Smooth muscle cell of the brain vasculature (primary cell): ENCODE data around the gene GFER.
A peak's percentile ranks its signal among the peaks of the same experiment; 100 is the strongest.
"Not testable (repeated sequence)": the region's sequence is repeated elsewhere in the genome, so short reads cannot be mapped to it uniquely, and the experiment has no call there.

Experiments
- DNase-seq: peaks from one replicate; pipeline ENCODE4 v3.0.0-alpha.2; 2012; ENCODE audit warnings: low read depth, low spot score

The GFER gene

DNA sequence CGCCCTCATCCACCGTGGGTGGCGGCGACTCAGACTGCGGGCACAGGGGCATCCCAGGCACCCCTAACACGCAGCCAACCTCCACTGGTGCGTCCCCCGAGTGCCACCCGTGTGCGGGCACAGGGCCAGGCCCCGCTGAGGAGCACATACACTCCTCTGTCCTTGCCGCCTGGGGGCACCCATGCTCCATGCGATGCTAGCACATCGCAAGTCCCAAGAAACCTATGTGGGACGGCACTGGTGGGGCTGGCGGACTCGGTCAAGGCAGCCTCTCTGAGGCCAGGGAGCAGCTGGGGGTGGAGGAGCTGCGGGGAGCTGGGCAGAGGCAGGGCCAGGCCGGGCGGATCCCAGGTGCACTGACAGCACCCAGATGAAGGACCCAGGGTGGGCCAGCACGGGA lies 21.7 kb downstream of the GFER start:
- no peak for DNase-seq

DNA sequence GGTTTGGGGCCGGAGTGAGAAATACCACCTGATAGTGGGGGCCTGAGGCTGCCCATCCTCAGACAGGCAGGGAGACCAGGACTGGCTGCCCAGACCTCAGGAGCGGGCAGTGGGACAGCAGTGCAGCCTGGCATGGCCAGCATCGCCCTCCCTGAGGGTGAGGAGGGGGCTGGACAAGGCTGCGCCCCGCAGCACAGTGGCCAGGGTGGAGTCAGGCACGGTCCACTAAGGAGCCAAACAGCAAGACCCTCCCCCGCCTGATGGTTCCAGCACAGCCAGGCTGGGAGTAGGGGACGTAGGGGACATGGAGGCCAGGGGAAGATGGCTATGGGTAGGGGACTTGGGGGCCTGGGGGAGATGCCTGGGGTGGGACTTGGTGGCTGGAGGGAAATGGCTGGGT lies 22.3 kb downstream of the GFER start:
- DNase-seq = no peak

- no peak for DNase-seq
These were observed 23.3 kb downstream of the GFER start for GRCh38 chr16:2007081-2007836.

GRCh38 chr16:2008009-2008526 lies 24.1 kb downstream of the GFER start:
- DNase-seq = no peak

GRCh38 chr16:2008631-2009163 lies 24.7 kb downstream of the GFER start:
- DNase-seq = no peak

DNA sequence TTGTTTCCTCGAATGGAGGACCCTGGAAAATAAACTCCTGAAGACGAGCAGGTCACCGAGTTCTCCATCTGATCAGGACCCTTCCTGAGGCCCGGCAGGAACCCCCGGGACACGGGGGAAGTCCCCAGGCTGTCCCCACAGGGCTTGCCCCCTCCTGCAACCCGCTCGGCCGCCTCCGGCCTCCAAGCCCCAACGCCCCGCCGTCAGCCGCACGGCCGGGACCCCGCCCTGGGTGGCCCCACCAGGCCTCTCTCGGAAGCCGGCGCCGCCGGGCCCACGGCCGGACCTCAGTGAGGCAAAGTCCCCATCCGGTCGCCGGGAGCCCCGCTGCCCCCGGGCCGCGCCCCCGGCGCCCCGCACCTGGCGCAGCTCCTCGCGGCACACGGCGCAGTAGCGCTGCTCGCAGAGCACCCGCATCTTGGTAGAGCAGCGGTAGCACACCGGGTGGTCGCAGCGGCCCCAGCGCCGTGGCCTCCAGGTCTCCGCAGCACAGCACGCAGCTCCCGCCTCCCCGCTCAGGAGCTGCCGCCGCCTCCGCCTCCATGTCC lies 25.2 kb downstream of the GFER start:
- DNase-seq = no peak

DNA sequence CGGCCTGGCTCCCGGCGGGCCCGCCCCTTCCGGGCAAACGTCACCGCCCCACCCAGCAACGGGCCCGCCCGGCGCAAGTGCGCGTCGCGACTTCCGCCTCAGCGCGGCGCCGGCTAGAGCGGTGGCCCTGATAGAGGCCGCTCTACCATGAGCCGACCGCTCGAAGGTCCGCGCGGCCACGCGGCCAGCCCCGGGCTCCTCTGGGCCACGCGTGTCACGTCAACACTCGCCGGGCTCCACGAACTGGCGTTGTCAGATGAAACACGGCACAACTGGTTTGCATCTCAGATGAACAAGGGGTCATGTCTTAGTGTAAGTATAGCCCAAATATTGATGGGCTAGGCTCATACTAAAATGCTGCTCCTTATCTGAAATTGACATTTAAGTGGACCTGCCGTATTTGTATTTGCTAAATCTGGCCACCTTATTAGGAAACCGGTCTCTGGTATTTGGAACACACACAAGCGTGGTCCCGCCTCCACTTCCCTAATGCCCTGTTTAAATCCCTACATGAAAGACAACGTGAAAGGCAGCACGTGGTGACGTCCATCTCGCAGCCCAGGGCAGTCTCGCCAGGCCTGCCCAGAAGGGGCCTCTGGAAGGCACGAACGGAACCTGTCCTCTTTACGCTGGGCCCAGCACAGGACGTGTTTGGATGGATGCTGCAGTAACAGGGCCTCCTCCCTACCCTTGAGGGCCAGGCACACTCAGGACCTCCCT lies 26.0 kb downstream of the GFER start, which contains the start of gene ZNF598:
Gene ZNF598 (minus strand): TSS at position 31 of the 720 bp plus-strand sequence.
- DNase-seq = peak; percentile 51

DNA sequence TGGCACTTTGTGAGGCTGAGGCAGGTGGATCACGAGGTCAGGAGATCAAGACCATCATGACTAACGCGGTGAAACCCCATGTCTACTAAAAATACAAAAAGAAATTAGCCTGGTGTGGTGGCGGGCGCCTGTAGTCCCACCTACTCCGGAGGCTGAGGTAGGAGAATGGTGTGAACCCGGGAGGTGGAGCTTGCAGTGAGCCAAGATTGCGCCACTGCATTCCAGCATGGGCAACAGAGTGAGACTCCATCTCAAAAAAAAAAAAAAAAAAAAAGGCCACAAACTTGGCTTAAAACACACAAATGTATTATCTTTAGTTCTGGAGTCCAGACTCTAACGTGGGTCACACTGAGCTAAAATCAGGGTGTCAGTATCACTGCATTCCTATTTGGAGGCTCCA lies 27.7 kb downstream of the GFER start:
- not testable (repeated sequence) for DNase-seq

- DNase-seq = no peak
These were observed 29.5 kb downstream of the GFER start for GRCh38 chr16:2013527-2013926.

DNA sequence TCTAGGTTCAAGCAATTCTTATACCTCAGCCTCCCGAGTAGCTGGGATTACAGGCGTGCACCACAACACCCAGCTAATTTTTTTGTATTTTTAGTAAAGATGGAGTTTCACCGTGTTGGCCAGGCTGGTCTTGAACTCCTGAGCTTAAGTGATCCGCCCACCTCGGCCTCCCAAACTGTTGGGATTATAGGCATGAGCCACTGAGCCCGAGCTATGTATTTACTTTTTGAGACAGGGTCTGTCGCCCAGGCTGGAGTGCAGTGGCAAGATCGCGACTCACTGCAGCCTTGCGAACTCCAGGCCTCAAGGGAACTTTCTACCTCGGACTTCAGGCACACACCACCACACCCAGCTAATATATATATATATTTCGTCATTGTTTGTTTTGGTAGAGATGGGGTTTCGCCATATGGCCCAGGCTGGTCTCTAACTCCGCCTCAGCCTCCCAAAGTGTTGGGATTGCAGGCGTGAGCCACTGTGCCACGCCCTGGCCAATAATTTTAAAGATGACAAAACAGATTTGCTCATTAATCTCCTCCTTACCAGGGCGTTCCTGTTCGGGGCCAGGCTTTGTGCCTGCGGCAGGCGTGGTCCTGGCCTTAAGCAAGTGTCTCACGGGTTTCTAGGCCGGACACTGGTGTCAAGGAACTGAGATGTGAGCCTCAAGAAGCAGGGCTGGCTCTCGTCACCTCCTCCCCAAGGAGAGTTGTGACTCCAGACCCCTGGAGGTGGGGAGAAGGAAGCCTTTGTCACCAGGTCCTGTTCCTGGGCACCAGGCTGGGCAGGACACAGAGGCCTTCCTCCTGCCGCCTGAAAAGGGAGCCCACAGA lies 31.3 kb downstream of the GFER start:
- no peak for DNase-seq

DNA sequence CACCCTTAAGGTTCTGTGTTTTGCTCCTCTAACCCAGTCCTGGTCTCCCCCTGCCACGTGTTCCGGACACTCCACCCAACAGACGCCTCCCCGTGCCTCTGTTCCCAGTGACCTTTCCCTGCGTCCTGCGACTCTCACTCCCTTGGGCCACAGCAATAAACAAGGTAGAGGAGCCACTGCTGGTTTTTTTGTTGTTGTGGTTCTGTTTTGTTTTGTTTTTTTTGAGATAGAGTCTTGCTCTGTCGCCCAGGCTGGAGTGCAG lies 31.9 kb downstream of the GFER start:
- DNase-seq = no peak

DNA sequence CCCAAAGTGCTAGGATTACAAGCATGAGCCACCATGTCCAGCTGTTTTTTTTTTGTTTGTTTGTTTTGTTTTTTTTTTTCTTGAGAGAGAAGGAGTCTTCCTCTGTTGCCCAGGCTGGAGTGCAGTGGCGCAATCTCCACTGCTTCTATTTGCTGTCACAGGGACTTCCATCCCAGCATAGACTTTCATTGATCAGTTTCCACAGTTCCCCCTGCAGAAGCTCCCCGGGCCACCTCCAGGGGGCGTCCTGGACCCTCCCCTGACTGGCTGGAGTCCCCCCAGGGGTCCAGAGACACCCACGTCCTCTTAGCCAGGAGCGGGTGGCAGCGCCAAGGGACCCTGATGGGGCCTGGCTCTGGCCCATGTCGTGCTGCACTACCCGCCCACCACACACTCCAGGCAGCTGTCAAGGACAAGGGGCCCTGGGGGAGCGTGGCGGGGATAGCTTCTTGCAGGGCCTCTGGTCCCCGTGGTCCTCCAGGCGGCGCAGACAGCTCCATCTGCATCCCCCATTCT lies 32.5 kb downstream of the GFER start:
- no peak for DNase-seq

- no peak for DNase-seq
These were observed 35.5 kb downstream of the GFER start, which contains the start of gene NPW for GRCh38 chr16:2019518-2019920. TSS of gene NPW (plus strand) at chr16:2019785.

GRCh38 chr16:2019921-2020831 lies 36.2 kb downstream of the GFER start:
- DNase-seq = no peak

GRCh38 chr16:2022723-2023091 lies 38.7 kb downstream of the GFER start:
- no peak for DNase-seq

GRCh38 chr16:2023092-2024031 lies 39.4 kb downstream of the GFER start:
- no peak for DNase-seq

- DNase-seq = no peak
These were observed 40.0 kb downstream of the GFER start for GRCh38 chr16:2024032-2024420.

DNA sequence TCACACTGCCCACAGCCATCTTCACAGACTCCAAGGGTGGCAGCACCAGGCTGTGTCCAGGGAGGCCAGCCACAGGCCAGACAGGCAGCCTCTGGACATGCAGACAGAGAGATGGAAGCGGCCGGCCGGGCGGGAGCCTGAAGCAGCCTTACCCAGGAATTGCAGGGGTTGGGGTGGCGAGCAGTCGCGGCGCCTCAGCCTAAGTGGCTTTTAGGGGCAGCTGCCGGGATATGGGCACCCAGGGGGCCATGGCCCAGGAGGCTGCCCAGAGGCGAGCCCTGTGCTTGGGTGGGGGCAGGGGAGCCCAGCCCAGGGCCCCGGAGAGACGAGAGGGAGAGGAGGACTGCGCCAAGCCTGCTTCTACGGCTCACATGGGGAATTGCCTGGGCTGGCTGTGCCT lies 41.3 kb downstream of the GFER start:
- no peak for DNase-seq

DNA sequence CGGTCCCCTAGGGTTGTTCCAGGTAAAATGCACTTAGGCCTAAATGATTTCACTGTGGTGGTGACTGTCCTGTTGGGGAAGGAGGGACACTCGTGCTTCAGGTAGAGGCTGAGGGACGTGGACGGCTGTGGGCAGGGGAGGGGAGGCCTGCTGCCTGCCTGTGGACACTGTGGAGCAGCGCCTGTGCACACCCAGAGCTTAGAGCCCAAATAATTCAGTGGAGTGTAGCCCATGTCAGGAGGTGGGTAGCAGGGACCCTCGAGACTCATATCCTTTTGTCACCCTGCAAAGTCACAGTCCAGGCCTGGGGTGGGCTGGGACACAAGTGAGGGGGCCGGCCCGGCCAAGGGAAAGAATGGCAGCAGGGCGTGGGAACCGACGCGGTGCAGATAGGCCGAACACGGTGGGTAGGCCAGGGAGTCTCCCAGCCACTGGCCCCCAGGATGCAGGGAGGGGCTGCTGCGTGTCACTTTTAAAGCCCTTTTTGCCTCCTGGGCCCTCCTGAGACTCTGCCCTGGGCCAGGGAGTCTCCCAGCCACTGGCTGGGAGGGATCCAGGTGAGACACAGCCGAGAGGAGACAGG lies 42.0 kb downstream of the GFER start:
- no peak for DNase-seq
